ENCODE data around the gene PLA2G6.
A peak's percentile ranks its signal among the peaks of the same experiment; 100 is the strongest.
"Not testable (repeated sequence)": the region's sequence is repeated elsewhere in the genome, so short reads cannot be mapped to it uniquely, and the experiment has no call there.

The PLA2G6 gene

GRCh38 chr22:38082986-38083710 lies 98.5 kb downstream of the PLA2G6 start:
- DNase-seq: no peak

GRCh38 chr22:38081941-38082828 lies 99.4 kb downstream of the PLA2G6 start:
- peak; percentile 64 for DNase-seq

GRCh38 chr22:38081636-38081940 lies 100.0 kb downstream of the PLA2G6 start:
- DNase-seq: no peak

- no peak for DNase-seq
These were observed 100.6 kb downstream of the PLA2G6 start for GRCh38 chr22:38080850-38081635.

- no peak for DNase-seq
These were observed 101.2 kb downstream of the PLA2G6 start for GRCh38 chr22:38080474-38080849.

- DNase-seq: no peak
These were observed 101.8 kb downstream of the PLA2G6 start for GRCh38 chr22:38079804-38080203.

- not testable (repeated sequence) for DNase-seq
These were observed 102.4 kb downstream of the PLA2G6 start for GRCh38 chr22:38079208-38079607.

GRCh38 chr22:38078046-38078840 lies 103.4 kb downstream of the PLA2G6 start:
- no peak for DNase-seq

- no peak for DNase-seq
These were observed 104.0 kb downstream of the PLA2G6 start for GRCh38 chr22:38077595-38077994.

GRCh38 chr22:38077096-38077495 lies 104.5 kb downstream of the PLA2G6 start:
- DNase-seq: no peak

- DNase-seq: no peak
These were observed 105.7 kb downstream of the PLA2G6 start for GRCh38 chr22:38075961-38076360.

GRCh38 chr22:38075105-38075825 lies 106.4 kb downstream of the PLA2G6 start:
- no peak for DNase-seq

GRCh38 chr22:38074181-38075104 lies 107.2 kb downstream of the PLA2G6 start:
- DNase-seq: no peak

GRCh38 chr22:38073150-38074130 lies 108.2 kb downstream of the PLA2G6 start:
- DNase-seq: no peak

GRCh38 chr22:38072322-38073149 lies 109.1 kb downstream of the PLA2G6 start:
- DNase-seq: no peak

GRCh38 chr22:38071421-38072321 lies 110.0 kb downstream of the PLA2G6 start:
- DNase-seq: no peak

GRCh38 chr22:38070250-38070921 lies 111.2 kb downstream of the PLA2G6 start:
- DNase-seq: no peak

Measured in activated CD8-positive, alpha-beta memory T cell treated with anti-CD3 and anti-CD28 coated beads for 24 hours (primary cell).